ENCODE measurements around the gene BBS9.
"Not testable (repeated sequence)": the region's sequence is repeated elsewhere in the genome, so short reads cannot be mapped to it uniquely, and the experiment has no call there.

Gene BBS9

DNA sequence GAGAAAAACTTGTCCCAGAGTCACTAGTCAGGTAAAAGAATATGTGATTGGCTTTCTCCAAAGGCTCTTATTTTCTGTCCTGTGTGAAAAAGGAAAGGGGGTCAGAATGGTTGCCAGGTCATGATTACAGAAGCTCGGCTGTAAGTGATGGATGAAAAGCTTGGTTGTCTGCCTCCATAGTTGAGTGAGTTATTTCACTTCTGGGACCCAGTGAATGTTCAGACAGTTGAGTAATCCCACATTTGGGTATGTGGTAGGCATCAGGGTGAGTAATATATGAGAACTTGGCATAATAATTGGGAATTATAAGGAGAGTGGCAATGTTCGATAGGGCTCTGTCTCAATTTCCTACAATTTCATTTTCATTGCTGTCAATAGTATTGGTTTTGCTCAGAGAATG, 72.5 kb downstream of the BBS9 start:
- no peak for DNase-seq

DNA sequence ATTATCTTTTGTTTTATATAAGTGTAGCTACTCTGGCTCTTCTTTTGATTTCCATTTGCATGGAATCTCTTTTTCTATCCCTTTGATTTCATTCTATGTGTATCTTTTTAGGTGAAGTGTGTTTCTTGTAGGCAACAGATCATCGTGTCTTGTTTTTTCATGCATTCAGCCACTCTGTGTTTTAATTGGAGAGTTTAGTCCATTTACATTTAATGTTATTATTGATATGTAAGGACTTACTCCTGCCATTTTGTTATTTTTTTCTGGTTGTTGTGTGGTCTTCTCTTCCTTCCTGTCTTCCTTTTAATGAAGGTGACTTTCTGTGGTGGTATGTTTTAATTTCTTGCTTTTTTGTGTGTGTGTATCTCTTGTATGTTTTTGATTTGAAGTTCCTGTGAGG, 81.6 kb downstream of the BBS9 start:
- no peak for DNase-seq

DNA sequence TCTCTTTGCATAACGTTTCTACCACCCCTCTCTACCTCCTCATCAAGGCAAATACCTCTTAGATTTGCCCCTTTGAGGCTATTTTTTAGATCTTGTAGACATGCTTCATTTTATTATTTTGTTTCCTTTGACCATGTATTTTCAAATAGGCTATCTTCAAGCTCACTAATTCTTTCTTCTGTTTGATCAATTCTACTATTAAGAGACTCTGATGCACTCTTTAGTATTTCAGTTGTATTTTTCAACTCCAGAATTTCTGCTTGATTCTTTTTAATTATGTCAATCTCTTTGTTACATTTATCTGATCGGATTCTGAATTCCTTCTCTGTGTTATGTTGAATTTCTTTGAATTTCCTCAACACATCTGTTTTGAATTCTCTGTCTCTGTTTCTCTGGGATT, 82.8 kb downstream of the BBS9 start:
- no peak for DNase-seq

DNA sequence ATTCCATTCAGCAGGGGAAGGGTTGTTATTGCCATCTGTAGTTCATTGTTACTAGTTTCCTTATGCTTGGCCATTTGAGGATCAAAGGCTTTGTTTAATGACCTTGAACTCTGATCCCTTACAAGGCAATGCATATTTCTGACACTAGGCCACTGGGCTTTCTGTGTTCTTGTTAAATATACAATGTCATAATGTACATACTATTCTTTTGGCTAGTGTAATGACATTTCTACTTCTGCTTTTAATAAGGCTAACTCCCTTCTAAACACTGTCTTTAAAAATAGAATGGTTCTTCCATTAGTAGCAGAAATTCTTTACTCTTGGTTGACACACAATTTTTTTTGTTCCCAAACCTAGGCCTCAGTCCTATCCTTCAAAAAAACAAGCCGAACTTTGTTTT, 86.6 kb downstream of the BBS9 start:
- no peak for DNase-seq

DNA sequence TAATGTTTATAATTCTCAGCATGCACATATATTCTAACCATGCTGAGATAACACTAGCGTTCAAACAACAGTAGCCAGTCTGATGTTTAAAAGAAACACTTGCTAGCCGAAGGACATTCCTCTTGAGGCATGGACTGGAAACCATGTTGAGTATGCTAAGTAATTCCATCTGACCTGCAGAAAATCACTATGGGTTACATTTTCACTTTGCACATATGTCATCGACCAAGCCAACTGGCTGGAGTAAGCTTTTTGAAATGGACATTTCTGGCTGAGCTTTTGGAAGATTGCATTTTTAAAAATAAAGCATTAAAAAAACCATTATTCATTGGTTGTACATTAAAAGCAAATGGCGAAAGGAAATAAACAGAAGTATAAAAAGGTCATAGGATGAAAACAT, 88.2 kb downstream of the BBS9 start:
- DNase-seq = no peak

DNA sequence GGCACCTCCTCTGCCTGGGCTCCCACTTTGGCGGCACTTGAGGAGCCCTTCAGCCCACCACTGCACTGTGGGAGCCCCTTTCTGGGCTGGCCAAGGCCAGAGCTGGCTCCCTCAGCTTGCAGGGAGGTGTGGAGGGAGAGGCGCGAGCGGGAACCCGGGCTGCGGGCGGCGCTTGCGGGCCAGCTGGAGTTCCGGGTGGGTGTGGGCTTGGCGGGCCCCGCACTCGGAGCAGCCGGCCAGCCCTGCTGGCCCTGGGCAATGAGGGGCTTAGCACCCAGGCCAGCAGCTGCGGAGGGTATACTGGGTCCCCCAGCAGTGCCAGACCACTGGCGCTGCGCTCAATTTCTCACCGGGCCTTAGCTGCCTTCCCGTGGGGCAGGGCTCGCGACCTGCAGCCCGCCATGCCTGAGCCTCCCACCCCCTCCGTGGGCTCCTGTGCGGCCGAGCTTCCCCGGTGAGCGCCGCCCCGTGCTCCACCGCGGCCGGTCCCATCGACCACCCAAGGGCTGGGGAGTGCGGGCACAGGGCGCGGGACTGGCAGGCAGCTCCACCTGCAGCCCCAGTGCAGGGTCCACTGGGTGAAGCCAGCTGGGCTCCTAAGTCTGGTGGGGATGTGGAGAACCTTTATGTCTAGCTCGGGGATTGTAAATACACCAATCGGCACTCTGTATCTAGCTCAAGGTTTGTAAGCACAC, 89.6 kb downstream of the BBS9 start:
- not testable (repeated sequence) for DNase-seq

DNA sequence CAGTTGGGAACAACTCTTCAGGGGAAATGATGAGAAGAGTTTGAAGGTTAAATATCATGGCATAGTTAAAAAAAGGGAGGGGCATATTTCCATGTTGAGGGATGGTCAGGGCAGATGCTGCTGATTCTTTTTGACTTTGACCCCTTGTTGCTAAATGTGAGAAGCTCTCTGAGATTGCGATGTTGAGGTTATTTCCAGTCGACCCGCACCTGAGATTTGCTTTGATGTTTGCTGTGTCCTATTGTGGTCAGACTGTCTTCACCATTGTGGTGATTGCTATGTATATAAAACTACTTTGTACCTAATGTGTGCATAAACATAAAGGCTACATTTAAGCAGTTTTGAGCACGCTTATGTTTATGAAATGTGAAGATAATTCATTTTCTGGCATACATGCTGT, 90.9 kb downstream of the BBS9 start:
- DNase-seq = no peak

DNA sequence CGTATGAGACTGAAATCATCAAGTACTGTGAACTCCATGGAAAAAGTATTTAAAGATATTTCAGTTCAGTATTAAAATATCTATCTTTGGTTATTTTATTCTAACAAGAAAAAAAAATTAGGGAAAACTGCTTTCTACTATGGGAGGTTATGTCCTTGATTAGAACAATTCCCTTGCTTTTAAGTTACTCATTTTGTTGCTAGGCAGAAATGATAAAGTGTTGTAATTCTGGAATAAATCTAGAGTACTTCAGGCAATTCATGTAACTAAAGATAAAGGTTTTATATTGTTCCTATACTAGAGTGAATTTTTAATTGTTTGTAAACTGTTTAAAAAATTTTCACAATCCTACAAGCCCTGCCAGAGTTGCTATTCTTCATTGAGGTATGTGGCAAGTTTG, 92.0 kb downstream of the BBS9 start:
- no peak for DNase-seq

DNA sequence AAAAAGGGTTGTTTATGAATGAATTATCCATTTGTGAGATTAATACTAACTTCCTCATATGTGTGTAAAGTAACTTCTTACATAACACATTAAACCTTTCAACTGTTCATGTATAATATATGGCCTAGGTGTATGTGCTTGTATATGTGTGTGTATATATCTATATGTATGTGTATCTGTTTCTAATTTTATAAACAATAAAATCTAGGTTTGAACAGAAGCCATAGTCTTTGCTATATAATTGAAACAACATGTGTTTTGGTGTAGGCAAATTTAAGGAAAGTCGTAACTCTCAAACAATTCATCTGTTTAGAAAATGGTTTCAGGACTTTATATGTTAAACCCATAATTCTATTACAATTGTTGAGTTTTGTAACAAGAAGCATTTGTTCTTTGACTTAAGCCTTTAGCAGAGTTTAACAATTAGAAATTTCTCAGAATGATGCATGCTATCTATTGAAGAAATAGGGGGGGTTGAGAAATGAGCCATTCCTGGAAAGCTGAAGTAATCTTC, 103.3 kb downstream of the BBS9 start:
- no peak for DNase-seq

DNA sequence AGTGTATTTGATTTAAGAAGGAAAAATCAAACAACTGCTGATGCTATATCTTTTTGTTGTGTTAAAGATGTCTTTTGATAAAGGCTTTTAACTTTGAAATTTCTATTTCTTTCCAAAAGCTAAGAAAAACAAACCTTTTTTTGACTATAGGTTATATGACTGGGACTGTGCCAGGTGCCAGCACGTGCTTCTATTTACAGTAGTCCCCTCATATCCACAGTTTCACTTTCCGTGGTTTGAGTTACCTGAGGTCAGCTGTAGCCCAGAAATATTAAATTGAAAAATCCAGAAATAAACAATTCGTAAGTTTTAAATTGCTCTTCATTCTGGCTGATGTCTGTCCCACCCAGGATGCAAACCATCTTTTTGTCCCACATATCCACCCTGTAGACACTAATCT, 104.3 kb downstream of the BBS9 start:
- no peak for DNase-seq

DNA sequence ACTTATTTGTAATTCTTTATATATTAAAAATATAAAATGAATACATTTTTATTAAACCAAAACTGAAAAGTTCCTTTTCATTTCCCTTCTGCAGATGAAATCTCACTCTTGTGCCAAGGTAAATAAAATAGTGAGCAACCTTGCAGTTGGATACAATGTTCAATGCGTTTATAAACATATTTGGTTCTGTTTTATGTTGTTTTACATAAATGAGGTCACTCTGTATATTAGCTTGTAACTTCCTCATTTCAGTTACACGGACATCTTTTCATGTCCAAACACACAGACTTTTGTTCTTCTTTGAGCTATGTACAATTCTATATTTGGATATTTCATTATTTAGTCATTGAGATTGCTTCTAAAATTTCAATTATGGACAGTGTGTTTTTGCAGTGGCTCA, 107.7 kb downstream of the BBS9 start:
- DNase-seq = no peak

DNA sequence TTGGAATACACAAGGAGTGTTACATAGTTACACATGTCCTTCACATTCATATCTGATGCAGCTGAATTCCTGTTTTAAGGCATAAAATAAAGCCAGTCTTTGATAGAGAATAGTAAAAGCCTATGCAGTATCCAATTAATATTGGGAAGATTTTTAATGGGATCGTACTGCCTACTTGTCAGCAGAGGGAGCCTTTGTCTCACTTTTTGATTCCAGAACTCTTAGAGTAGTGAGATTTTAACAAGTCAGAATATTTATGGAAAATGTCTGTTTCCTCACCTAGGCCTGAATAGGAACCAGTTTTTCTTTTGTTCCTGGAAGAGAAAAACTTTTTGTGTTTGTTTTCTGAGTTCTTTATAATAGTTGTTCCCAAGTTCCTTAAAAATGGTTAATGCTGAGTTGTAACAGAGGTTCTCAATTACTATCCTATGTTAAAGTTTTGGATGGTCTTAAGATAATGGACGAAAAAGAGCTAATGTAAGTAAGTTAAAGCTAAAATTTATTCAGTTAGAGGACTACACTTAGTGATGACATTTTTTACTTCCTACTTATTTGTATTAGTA, 114.0 kb downstream of the BBS9 start:
- no peak for DNase-seq

DNA sequence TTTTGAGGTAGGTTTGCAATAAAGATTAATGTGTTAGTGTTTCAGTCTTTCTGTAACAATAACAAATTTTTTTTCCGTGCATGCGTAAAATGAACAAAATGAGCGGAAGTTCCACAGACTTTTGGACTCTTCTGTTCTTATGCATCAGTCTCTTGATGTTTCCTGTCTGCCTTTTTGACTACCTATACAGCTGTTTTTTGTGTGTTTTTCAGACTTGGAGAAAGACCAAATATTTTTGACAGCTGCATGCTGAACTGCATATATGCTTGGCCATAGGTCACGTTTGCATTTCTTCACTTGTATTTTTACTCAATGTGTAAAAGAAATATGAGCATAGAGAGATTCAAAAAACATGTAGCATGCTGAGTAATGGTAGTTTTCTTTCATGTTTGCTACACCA, 119.3 kb downstream of the BBS9 start:
- DNase-seq = no peak

DNA sequence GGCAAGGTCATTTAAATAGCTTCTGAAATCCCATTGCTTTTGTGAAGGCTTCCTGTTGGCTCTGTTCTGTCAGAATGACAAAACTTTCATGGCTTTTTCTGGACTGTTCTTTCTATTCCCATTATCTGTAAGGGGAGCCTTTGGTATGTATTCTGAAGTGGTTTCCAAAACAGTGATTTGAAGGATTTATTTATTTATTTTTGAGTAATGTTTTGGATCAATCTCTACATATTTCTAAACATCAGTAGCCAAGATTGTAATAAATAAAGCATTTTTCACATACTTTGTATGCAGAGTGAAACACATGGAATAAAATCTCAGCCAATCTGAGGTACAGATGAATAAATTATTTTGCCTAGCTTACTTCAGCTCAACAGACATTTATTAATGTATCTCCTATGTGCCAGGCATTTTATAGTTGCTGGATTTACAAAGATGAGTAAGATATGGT, 121.1 kb downstream of the BBS9 start:
- DNase-seq = no peak

DNA sequence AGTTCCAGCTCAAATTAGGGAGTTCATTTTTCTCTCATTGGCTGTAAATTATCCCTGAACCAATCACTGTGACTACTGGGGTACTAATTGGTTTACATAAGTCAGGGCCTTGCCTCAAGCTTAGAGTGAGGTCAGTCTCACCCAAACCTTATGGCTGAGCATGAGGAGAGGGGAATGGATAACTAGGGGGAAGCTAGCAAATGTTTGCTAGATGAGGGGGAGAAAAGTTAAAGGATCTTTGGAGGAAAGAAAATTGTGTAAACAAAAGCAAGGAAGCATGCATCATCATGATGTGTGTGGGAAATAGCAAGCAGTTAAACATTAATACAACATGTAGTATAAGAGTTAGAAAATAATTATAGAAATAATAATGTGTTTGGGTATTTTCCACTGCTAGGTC, 121.9 kb downstream of the BBS9 start:
- no peak for DNase-seq

DNA sequence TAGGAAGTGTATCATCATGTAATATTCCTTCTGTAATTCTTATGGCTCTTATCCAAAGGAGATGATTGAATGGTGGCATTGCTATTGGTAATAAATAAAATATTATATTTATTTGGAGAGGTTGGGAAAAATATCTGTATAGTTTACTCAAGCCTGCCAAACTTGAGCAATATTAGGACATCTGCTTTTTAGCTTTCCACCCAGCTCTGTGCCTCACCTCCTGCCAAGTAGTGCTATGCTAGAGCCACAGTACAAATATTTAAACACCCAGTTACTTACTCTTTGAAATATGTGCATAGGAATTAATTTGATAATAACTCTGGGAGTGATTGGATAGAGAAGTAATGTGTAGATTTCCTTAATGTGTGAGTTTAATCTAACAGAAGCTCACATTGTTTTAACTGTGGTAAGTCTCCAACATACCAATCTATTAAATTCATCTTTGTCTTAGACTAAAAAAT, 129.2 kb downstream of the BBS9 start:
- DNase-seq = no peak

DNA sequence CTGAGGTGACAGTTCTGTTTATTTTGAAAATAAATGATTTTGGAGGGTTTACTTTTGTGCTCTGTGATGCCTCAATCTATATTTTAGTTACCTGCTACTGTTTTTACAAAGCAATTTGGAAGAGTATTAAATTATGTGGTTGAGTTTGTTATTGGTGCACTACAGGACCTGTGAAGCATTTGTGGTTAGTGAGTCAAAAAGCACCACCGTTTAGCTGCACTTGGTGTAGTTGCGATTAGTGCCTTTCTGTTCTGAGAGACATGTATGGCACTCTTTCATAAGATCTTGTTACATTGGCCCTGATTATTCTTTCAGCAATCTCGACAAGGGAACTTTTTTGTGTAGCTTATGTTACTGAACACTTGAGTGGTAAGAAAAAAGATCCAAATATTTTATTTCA, 132.2 kb downstream of the BBS9 start:
- no peak for DNase-seq

DNA sequence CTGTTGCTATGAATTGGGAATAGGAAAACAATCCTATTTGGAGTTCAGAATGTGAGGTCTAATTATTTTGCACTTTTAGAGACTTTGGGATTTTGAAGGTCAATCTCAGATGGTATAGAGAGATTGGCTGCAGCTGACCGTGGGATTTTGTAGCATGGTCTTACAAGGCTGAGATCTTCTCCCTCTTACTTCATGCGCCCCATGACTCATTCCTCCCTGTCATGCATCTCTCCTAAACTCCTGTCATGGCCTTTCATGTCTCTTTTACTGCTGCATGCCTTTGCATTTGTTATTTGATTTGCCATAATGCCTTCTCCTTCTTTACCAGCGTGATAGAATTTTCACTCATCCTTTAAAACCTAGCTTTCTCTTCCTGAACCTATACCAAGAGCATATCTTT, 133.1 kb downstream of the BBS9 start:
- DNase-seq = no peak

DNA sequence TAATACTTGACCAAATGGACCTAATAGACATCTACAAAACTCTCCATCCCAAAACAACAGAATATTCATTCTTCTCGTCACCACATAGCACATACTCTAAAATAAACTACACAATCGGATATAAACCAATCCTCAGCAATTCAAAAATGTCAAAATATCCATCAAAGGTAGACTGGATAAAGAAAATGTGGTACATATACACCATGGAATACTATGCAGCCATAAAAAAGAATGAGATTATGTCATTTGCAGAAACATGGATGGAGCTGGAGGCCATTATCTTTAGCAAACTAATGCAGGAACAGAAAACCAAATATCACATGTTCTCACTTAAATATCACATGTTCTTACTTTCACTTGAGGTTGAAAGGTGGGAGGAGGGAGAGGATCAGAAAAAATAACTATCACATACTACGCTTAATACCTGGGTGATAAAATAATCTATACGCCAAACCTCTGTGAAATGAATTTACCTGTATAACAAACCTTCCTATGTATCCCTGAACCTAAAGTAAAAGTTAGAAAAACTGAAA, 142.5 kb downstream of the BBS9 start:
- DNase-seq = not testable (repeated sequence)

DNA sequence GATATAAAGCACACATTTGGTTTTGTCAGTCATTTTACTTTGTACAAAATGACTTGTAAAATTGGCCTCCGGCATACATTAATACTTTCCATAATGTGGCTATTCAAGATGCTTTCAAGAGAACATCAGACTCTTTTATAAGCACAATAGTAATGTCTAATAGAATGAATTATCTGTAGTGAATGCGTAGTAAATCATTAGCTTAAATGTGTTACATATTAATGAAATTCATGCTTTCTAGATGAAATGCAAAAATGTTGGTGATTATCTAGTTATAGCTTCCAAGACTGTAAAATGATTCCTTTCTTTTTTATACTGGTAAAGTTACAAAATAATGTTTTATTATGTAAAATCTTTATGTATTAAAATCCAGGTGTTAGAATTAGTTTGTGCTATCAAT, 144.0 kb downstream of the BBS9 start:
- DNase-seq = no peak

DNA sequence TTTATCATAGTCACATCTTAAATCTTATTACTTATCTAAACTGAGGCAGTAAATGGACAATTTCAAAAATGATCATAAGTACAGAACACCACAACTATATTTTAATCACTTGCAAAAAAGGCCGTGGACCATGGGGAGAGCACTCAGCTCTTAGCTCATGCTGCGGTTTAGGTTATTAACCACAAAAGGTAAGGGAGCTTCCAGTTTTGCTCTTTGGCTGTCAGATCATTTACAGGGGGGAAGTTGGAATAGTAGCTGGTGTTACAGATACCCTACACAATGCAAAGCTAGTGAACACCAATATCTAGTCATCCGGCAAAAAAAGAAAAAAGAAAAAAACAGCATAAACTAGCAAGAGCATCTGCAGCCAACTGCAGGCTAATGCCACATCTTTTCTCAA, 147.0 kb downstream of the BBS9 start:
- no peak for DNase-seq

DNA sequence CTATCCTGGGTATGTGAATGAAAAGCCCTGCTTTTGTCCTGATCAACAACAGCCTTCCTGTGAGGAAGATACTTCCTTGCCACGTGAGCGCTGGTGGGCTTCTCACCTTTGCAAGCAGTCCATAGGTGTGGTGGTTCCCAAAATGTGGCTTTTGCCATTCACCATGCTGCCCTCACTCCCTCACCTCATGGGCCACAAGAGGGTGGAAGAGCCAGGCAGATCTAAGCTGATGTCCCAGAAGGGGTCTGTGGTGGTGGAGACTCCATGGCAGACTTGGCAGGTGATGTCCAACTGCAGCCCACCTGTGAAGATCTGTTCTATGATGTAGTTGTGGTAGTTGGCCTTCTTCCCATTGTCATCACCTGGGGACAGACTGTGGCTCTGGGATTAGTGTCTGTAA, 147.4 kb downstream of the BBS9 start:
- DNase-seq = no peak

DNA sequence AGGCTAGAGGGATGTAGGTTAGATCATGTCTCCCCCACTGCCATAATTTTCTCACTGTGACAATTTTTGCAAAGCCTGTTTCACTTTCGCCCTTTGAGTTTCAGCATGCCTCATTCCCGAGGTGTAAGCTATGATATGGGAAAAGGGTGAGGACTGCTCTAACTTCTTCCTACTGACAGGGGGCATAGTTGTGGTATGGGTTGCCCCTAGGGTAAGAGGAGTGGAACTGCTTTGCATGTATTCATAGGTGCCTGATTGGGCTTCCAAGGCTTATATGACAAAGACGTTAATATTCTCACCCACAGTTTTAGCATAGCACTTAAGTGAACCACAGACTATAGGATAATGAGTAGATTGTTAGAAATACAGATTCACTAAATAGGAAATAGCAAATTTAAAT, 148.7 kb downstream of the BBS9 start:
- no peak for DNase-seq

DNA sequence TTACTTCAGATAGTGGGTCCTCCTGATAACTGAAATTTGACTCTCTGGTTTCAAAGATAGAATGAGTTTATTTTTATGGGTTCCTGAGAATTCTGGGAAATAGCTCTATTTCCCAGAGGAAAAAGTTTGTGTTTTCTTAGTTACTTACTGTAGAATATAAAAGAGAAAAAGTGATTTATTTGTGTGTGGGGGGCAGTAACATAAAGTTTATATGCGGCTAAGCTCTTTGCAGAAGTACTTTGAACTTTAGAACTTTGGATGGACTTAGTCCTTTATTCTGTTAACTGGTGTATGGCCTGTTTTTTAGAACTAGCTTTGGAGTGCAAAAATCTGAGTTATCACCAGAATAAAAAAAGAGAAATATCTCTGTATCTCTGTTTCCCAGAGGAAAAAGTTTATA, 157.1 kb downstream of the BBS9 start:
- DNase-seq = no peak

DNA sequence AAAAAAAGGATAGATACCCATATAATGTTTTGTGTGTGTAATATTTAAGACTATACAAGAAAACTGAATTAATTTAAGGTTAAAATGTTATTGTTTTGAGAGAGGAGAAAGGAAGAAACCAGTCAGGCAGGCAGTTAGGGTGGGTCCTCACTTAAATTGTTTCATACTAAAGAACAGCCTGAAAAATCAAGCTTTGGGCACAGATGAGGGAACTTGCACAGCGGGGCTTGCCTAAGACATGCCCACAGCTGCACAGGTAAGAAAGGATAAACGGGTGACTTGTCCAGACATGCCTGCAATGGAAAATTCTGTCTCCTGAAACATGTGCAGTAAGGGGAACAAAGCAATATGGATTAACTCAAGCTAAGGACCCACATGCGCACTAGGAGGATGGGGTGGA, 158.4 kb downstream of the BBS9 start:
- no peak for DNase-seq

All from right hindlimb (tissue), 1 donor.